Loucy (cell line): ENCODE measurements around the gene ARHGAP6.

Source experiments
- EZH2phosphoT487 ChIP-seq: fragments of 200-600 bp; IDR thresholded peaks from 2 replicates; pipeline ENCODE4 v1.6.1; 2018; ENCODE audit warnings: antibody characterized with exemption, mild to moderate bottlenecking, moderate library complexity, borderline replicate concordance
- TF ChIP-seq, protein P1 (sequence below): fragments of 200-600 bp; sonication (generic); conservative IDR thresholded peaks from 2 replicates; pipeline ENCODE4 v1.5.1; 2014; ENCODE audit warnings: mild to moderate bottlenecking, antibody characterized with exemption, low read length

DNA sequence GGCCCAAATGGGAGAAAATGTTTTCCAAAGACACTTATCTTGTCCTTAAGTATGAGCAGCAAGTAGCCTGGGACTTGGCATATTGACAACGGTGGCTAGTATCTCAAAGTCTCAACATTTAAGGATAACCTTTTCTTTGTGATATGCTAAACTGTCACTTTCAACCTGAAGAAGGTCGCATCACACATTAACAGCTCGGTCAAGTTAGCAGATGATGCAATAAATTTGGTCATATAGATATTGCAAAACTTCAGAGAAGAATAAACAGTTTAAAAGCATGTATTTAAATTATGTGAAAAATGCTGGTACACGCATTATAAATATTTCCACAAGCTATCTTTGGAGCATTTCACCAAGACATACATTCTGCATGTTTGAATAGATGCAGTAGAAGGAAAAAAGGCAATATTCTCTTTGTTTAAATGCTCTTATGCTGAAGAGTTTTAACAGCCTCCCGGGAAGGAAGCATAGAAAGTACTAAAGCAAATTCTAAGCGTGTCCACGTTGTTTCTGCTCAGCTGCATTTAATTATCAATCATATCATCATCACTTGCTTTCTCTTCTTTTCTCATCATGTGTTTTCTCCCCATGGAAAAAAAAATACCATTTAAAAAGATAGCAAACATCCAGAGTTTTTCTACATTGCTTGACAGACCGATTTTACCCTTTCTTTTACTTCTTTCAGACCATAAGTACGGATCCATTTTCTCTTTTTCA is 24.2 kb downstream of the ARHGAP6 start:
- TF ChIP-seq, protein P1, sequence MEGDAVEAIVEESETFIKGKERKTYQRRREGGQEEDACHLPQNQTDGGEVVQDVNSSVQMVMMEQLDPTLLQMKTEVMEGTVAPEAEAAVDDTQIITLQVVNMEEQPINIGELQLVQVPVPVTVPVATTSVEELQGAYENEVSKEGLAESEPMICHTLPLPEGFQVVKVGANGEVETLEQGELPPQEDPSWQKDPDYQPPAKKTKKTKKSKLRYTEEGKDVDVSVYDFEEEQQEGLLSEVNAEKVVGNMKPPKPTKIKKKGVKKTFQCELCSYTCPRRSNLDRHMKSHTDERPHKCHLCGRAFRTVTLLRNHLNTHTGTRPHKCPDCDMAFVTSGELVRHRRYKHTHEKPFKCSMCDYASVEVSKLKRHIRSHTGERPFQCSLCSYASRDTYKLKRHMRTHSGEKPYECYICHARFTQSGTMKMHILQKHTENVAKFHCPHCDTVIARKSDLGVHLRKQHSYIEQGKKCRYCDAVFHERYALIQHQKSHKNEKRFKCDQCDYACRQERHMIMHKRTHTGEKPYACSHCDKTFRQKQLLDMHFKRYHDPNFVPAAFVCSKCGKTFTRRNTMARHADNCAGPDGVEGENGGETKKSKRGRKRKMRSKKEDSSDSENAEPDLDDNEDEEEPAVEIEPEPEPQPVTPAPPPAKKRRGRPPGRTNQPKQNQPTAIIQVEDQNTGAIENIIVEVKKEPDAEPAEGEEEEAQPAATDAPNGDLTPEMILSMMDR = no peak
- no peak for TF ChIP-seq EZH2phosphoT487
